Uterus (tissue), 2 donors: ENCODE data around the gene TIMP3.

ENCODE experiments used
- CTCF ChIP-seq, 4 experiments: fragments of 200-600 bp in 2 of 4; fragments of 450-650 bp in 2 of 4; sonication (generic) in 2 of 4; IDR thresholded peaks; one replicate each; pipeline ENCODE4 v1.5.1; 2016 to 2019; ENCODE audit warnings: antibody characterized with exemption in 4 of 4, mild to moderate bottlenecking in 2 of 4, moderate library complexity in 1 of 4
- POLR2A ChIP-seq, 2 donors: fragments of 450-650 bp; IDR thresholded peaks; one replicate each; pipeline ENCODE4 v1.6.1; 2016; ENCODE audit warnings: antibody characterized with exemption in 2 of 2, mild to moderate bottlenecking in 1 of 2, moderate library complexity in 1 of 2

- TF ChIP-seq POLR2A (IDR thresholded peaks at IDR 0.05), result no peak
- no peak for TF ChIP-seq CTCF (IDR thresholded peaks at IDR 0.05)
Measured at GRCh38 chr22:32824531-32825312, 23.2 kb downstream of the TIMP3 start.
